Sigmoid colon (tissue), 7 donors: ENCODE measurements around the gene TCEAL2. TPM values are rescaled to one million over a fixed set of nuclear protein-coding genes. Genes with fewer than 3 reads are reported as not detected.

Source experiments
- DNase-seq: peaks from one replicate; pipeline ENCODE4 v3.0.0-alpha.2; 2019
- H3K27ac ChIP-seq, 4 donors: fragments of 200-600 bp; sonication (generic); one replicate each; pipeline ENCODE4 v1.5.1; 2016 to 2019; ENCODE audit warnings: mild to moderate bottlenecking in 1 of 4
- H3K27me3 ChIP-seq, 3 donors: fragments of 200-600 bp; sonication (generic); one replicate each; pipeline ENCODE4 v1.5.1; 2019; ENCODE audit warnings: mild to moderate bottlenecking in 1 of 3
- H3K36me3 ChIP-seq, 4 donors: fragments of 200-600 bp; sonication (generic); one replicate each; pipeline ENCODE4 v1.5.1; 2016 to 2019
- H3K4me1 ChIP-seq, 4 donors: fragments of 200-600 bp; sonication (generic); one replicate each; pipeline ENCODE4 v1.5.1; 2017 to 2019
- H3K4me3 ChIP-seq, 4 donors: fragments of 200-600 bp; sonication (generic); one replicate each; pipeline ENCODE4 v1.5.1; 2017 to 2019; ENCODE audit warnings: mild to moderate bottlenecking in 2 of 4, moderate library complexity in 1 of 4
- H3K9me3 ChIP-seq, 4 donors: fragments of 200-600 bp in 3 of 4; sonication (generic) in 3 of 4; one replicate each; pipeline versions ENCODE4 v1.5.1 to v1.6.1; 2013 to 2019
- EP300 ChIP-seq, 4 donors: sonication (generic); formaldehyde crosslinking; IDR thresholded peaks; one replicate each; pipeline ENCODE4 v1.6.1; 2017; ENCODE audit warnings: antibody characterized with exemption in 4 of 4
- POLR2A ChIP-seq, 2 donors: fragments of 450-650 bp; IDR thresholded peaks; one replicate each; pipeline ENCODE4 v1.6.1; 2016; ENCODE audit warnings: antibody characterized with exemption in 2 of 2, mild to moderate bottlenecking in 2 of 2, moderate library complexity in 2 of 2
- POLR2AphosphoS5 ChIP-seq, 4 donors: sonication (generic); formaldehyde crosslinking; IDR thresholded peaks; one replicate each; pipeline ENCODE4 v1.6.1; 2017; ENCODE audit warnings: antibody characterized with exemption in 4 of 4
- WGBS, 2 donors: extraction: QIAGEN DNeasy Blood & Tissue Kit; methylation state at CpG; one replicate each; pipeline ENCODE4 v1.1.7; 2013; 5-methylcytosine and 5-hydroxymethylcytosine counted together
- intact Hi-C: fragments of 100-400 bp; cut with DNase I; formaldehyde crosslinking; loops from one replicate; pipeline ENCODE4 v1.15.1; 2023
- polyA plus RNA-seq, 3 donors: library from polyadenylated mRNA; stranded (reverse); fragments of 200-250 nt; gene quantifications; one replicate each; pipeline ENCODE4 v1.2.3, GENCODE V29; 2013
- total RNA-seq, 4 donors: library from RNA; depleted of rRNA; stranded (reverse); fragments of >200 nt; gene quantifications; one replicate each; pipeline ENCODE4 v1.1.0, GENCODE V29; 2016
- TF ChIP-seq, protein P1 (sequence below), 4 experiments: fragments of 450-650 bp in 3 of 4; fragments of 200-600 bp in 1 of 4; IDR thresholded peaks; one replicate each; pipeline ENCODE4 v1.5.1; 2016 to 2019; ENCODE audit warnings: antibody characterized with exemption in 4 of 4, mild to moderate bottlenecking in 3 of 4, moderate library complexity in 2 of 4
- donor health status: healthy with polysubstance abuse.
- donor health status: Bipolar disorder and iron deficiency.
- donor health status: healthy.

TCEAL2 gene
- total and polyA plus RNA-seq, 7 donors, result 3.9 to 40.2 (median 19.0) TPM; not detected in 1

DNA sequence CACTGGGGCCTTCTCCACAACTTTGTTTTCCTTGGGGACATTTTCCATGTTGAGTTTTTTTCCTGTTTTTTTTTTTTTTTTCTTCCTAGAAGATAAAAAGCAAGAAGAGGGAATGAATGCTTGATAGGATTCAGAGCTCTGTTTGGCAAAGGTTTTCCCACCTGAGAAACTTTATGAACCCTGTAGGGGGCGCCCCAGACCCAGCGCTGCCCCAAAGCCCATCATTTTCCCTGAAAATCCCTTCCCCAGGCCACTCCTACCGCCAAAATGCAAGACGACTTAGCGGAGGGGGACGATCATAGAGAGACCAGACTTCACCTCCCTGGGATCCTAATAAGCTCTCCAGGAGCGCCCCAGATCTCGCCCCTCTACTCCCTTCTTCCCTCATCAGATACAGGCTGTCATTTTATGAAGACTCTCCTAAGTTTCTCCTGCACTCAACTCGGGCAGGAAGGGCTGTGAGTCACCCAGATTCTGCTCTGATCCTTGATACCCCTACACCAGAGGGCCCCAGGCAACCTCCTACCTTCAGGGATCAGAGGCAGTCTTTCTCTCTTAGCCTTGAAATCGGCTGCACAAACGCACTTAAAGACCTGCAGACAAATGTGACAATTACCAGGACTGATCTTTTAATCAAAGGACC lies 28.9 kb downstream of the TCEAL2 start:
- no peak for DNase-seq
- Histone ChIP-seq H3K9me3 (no peaks in the 10 kb centered on the region), H3K4me3 (no peak overlapping the region), H3K27me3 (peaks cover 0 to 4% (median 3%) of the 10 kb centered on the region in 3 donors), H3K36me3 (no peaks in the 10 kb centered on the region), H3K27ac (no peak overlapping the region), H3K4me1 (peaks cover 0 to 7% (median 0%) of the 10 kb centered on the region in 4 donors)
- no peak for TF ChIP-seq EP300 (IDR thresholded peaks at IDR 0.05)
- TF ChIP-seq POLR2A (IDR thresholded peaks at IDR 0.05), result no peak
- no peak for TF ChIP-seq POLR2AphosphoS5 (IDR thresholded peaks at IDR 0.05)
- WGBS, 2 donors, result 14 to 15% methylated on average over 11 of the region's 11 CpGs
- intact Hi-C loops, result no loop called here

DNA sequence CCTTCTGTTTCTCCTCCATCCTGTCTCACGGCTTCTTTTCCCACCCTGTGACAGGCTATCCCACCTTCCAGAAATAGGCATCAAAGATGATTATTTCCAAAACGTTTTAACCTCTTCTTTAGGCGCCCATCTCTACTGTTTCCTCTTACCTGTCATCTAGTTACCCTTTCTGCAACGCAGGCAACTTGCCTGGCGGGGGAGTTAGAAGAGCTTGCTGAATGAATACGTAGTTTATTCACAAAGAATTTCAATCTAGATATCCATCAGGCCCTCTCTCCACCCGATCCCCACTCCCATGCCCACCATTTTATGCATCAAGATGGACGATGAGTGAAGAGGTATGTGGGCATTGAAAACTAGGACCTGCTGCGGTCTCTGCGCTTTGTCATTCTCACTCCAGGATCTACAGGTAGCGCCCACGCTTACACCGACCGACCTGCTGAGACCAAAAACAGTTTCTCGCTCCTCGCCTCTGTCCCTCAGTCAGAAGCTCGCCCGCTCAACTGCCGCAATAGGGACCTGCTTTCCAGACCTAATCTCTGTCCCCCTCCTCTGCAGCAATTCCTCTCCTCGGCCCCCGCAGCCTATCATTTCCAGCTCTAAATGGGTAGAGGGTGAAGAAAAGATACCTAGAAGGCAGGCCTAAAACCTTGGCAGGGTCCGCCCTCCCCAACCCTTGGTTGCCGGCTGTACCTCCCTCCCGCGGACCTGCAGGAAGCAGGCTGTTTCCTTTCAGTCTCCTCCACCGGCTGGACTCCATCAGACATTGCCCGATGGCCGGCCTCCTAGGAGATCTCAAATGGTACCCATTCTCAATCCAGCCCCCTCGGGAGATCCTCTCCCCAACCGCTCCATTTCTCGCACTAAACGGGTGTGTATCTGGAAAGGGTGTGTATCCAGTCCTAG lies 29.7 kb downstream of the TCEAL2 start:
- peak overlapping the region in 2 of 4 donors; percentile 29 to 42 for H3K27ac ChIP-seq
- TF ChIP-seq POLR2AphosphoS5 (IDR thresholded peaks at IDR 0.05), result no peak
- TF ChIP-seq, protein P1, sequence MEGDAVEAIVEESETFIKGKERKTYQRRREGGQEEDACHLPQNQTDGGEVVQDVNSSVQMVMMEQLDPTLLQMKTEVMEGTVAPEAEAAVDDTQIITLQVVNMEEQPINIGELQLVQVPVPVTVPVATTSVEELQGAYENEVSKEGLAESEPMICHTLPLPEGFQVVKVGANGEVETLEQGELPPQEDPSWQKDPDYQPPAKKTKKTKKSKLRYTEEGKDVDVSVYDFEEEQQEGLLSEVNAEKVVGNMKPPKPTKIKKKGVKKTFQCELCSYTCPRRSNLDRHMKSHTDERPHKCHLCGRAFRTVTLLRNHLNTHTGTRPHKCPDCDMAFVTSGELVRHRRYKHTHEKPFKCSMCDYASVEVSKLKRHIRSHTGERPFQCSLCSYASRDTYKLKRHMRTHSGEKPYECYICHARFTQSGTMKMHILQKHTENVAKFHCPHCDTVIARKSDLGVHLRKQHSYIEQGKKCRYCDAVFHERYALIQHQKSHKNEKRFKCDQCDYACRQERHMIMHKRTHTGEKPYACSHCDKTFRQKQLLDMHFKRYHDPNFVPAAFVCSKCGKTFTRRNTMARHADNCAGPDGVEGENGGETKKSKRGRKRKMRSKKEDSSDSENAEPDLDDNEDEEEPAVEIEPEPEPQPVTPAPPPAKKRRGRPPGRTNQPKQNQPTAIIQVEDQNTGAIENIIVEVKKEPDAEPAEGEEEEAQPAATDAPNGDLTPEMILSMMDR (IDR thresholded peaks at IDR 0.05), result no peak
- TF ChIP-seq EP300 (IDR thresholded peaks at IDR 0.05), result no peak
- H3K9me3 ChIP-seq, result no peaks in the 10 kb centered on the region
- H3K27me3 ChIP-seq, result peaks cover 0 to 4% (median 3%) of the 10 kb centered on the region in 3 donors
- 1% methylated on average over 32 of the region's 32 CpGs for WGBS, 2 donors
- no peak for DNase-seq
- no peaks in the 10 kb centered on the region for H3K36me3 ChIP-seq
- H3K4me3 ChIP-seq, result peak overlapping the region; percentile 23 to 45 (median 30)
- H3K4me1 ChIP-seq, result peaks cover 0 to 7% (median 0%) of the 10 kb centered on the region in 4 donors
- intact Hi-C loops, result no loop called here

DNA sequence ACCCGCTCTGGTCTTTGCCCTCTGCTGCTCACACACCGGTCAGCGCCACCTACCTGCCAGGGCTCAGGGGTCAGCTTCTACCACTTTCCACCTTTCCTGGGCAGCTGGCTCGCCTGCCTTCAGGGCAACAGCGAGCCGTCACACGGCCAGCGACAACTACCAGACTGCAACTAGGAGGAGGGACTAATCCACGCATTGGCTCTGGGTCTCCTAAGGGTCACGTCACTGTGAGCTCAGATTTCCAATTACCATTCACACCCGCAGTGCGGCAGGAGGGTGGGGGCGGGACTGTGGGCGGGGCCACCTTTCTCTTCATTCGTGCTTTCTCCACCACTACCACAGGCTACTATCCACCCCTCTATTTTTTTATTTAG lies 30.3 kb downstream of the TCEAL2 start, which contains the start of gene BEX5:
TSS of gene BEX5 (minus strand) at position 172 of the 374 bp plus-strand sequence. CDS start 1,712 bp downstream, outside the sequence.
- Histone ChIP-seq H3K27ac (peak within 1 kb of the TSS in 2 of 4 donors; percentile 29 to 42), H3K4me3 (peak within 1 kb of the TSS; percentile 23 to 45 (median 30)), H3K9me3 (no peaks in the 10 kb centered on the region), H3K4me1 (peaks cover 0 to 7% (median 0%) of the 10 kb centered on the region in 4 donors), H3K27me3 (peaks cover 0 to 4% (median 3%) of the 10 kb centered on the region in 3 donors), H3K36me3 (no peaks in the 10 kb centered on the region)
- WGBS, 2 donors, result 0 to 1% methylated on average over 15 of the region's 15 CpGs
- intact Hi-C loops, result no loop called here
- DNase-seq, result peak; percentile 78
- TF ChIP-seq POLR2AphosphoS5 (IDR thresholded peaks at IDR 0.05) (peak in 3 of 4 donors; percentile 29 to 82 (median 67)), EP300 (IDR thresholded peaks at IDR 0.05) (no peak)

Other genes starting within 250 kb of the TCEAL2 start
- gene ZMAT1, start 193.7 kb upstream of the TCEAL2 start, total RNA-seq, result 10 to 100 TPM in 3 of 4 donors, 1 to 10 TPM in 1; 7.9 to 13.5 (median 12.3) TPM
- gene ZMAT1, start 193.7 kb upstream of the TCEAL2 start, polyA plus RNA-seq, result 1 to 10 TPM in 1 of 3 donors, under 1 TPM in 2; 0.23 to 3.6 (median 0.60) TPM
- 1 to 10 TPM in 2 of 4 donors, not detected in 2; 1.8 to 2.0 TPM for gene TCEAL6, start 16.8 kb downstream of the TCEAL2 start, total RNA-seq
- gene TCEAL6, start 16.8 kb downstream of the TCEAL2 start, polyA plus RNA-seq, result under 1 TPM in 1 of 3 donors, not detected in 2; 0.63 TPM
- gene BEX5, start 30.3 kb downstream of the TCEAL2 start, total RNA-seq, result 1 to 10 TPM; 1.4 to 4.6 (median 2.2) TPM
- gene BEX5, start 30.3 kb downstream of the TCEAL2 start, polyA plus RNA-seq, result 10 to 100 TPM in 1 of 3 donors, 1 to 10 TPM in 2; 1.6 to 10.2 (median 3.3) TPM
- gene TCP11X1, start 89.6 kb downstream of the TCEAL2 start, total RNA-seq, result not detected
- gene TCP11X1, start 89.6 kb downstream of the TCEAL2 start, polyA plus RNA-seq, result not detected
- not detected for gene NXF2, start 121.5 kb downstream of the TCEAL2 start, total RNA-seq
- gene NXF2, start 121.5 kb downstream of the TCEAL2 start, polyA plus RNA-seq, result not detected